H1 (cell line): Measurements from ENCODE around the gene TMED4.

ENCODE experiments used
- ATF2 ChIP-seq: IDR thresholded peaks from 2 replicates; pipeline ENCODE4 v1.6.1; 2012; ENCODE audit warnings: low read length, inconsistent platforms
- BCL11A ChIP-seq, 2 experiments: IDR thresholded peaks; one replicate each; pipeline ENCODE4 v1.6.1; 2011; ENCODE audit warnings: low read depth in 2 of 2, low read length in 2 of 2, mild to moderate bottlenecking in 2 of 2
- CTCF ChIP-seq, 3 experiments: IDR thresholded peaks; 1 replicate in 2 of 3; 2 replicates in 1 of 3; pipeline versions ENCODE4 v1.5.1 to v1.6.1; 2011; ENCODE audit warnings: low read length in 3 of 3, mild to moderate bottlenecking in 3 of 3, inconsistent platforms in 2 of 3, low read depth in 1 of 3, moderate library complexity in 1 of 3; ENCODE audit not compliant: insufficient read depth in 1 of 3; ENCODE audit errors: control extremely low read depth in 1 of 3
- EGR1 ChIP-seq: IDR thresholded peaks from 2 replicates; pipeline ENCODE4 v1.6.1; 2011; ENCODE audit warnings: low read depth, low read length, borderline replicate concordance
- EZH2 ChIP-seq: fragments of 200-600 bp; sonication (generic); IDR thresholded peaks from 2 replicates; pipeline ENCODE4 v1.7.1; 2012; ENCODE audit warnings: low read depth, mild to moderate bottlenecking, moderate library complexity, low read length, inconsistent platforms; ENCODE audit not compliant: severe bottlenecking
- GABPA ChIP-seq: IDR thresholded peaks from 2 replicates; pipeline ENCODE4 v1.6.1; 2011; ENCODE audit warnings: mild to moderate bottlenecking, low read length, moderate library complexity, borderline replicate concordance; ENCODE audit not compliant: insufficient read depth
- MAX ChIP-seq: IDR thresholded peaks from 2 replicates; pipeline ENCODE4 v1.6.1; 2012; ENCODE audit warnings: inconsistent platforms
- POLR2A ChIP-seq, 2 experiments: IDR thresholded peaks; 1 replicate in 1 of 2; 2 replicates in 1 of 2; pipeline ENCODE4 v1.6.1; 2011; ENCODE audit warnings: low read depth in 2 of 2, low read length in 2 of 2, mild to moderate bottlenecking in 2 of 2; ENCODE audit errors: control extremely low read depth in 1 of 2
- RAD21 ChIP-seq, 2 experiments: IDR thresholded peaks in 1 of 2; conservative IDR thresholded peaks in 1 of 2; 2 replicates each; pipeline ENCODE4 v1.6.1; 2011; ENCODE audit warnings: low read depth in 2 of 2, low read length in 2 of 2, improper control_type of control experiment in 1 of 2, inconsistent platforms in 1 of 2, mild to moderate bottlenecking in 1 of 2, moderate library complexity in 1 of 2
- TAF1 ChIP-seq: IDR thresholded peaks from 2 replicates; pipeline ENCODE4 v1.6.1; 2011; ENCODE audit warnings: mild to moderate bottlenecking, low read depth, low read length
- USF2 ChIP-seq: IDR thresholded peaks from 2 replicates; pipeline ENCODE4 v1.6.1; 2011; ENCODE audit warnings: low read length, improper control_type of control experiment
- YY1 ChIP-seq: IDR thresholded peaks from 2 replicates; pipeline ENCODE4 v1.6.1; 2011; ENCODE audit warnings: low read depth, mild to moderate bottlenecking, low read length

GRCh38 chr7:44621750-44622103 is 39.7 kb upstream of the TMED4 start:
- TF ChIP-seq EZH2 (no peak), USF2 (no peak), YY1 (no peak), CTCF (IDR thresholded peaks at IDR 0.05; ENCODE audit: control extremely low read depth in 1 of 3, insufficient read depth in 1 of 3, low read depth in 1 of 3, low read length in 3 of 3) (no peak), EGR1 (no peak), POLR2A (IDR thresholded peaks at IDR 0.05; ENCODE audit: control extremely low read depth in 1 of 2, low read depth in 2 of 2, low read length in 2 of 2) (no peak), BCL11A (IDR thresholded peaks at IDR 0.05; ENCODE audit: low read depth in 2 of 2, low read length in 2 of 2) (no peak), ATF2 (no peak), RAD21 (IDR thresholded peaks at IDR 0.05 in 1 of 2, conservative IDR thresholded peaks at IDR 0.05 in 1 of 2; ENCODE audit: low read depth in 2 of 2, low read length in 2 of 2) (no peak), GABPA (no peak), MAX (no peak), TAF1 (no peak)
